Stimulated activated CD8-positive, alpha-beta memory T cell treated with anti-CD3 and anti-CD28 coated beads, Interleukin-12 subunit alpha, Interleukin-12 subunit beta, amount 100 ng/mL, for 1 hour (primary cell): ENCODE measurements around the gene SYCP2.
"Not testable (repeated sequence)": the region's sequence is repeated elsewhere in the genome, so short reads cannot be mapped to it uniquely, and the experiment has no call there.

Experiments
- DNase-seq: peaks from one replicate; pipeline ENCODE4 v3.0.0-alpha.2; 2020; ENCODE audit warnings: low read depth

SYCP2 gene

GRCh38 chr20:59933296-59933848 lies at the start of gene SYCP2:
SYCP2 (minus strand) TSS chr20:59933637; CDS start chr20:59922413, 11,224 bp downstream.
- DNase-seq: peak; percentile 33

- no peak for DNase-seq
Observed at GRCh38 chr20:59983076-59983475, 49.6 kb upstream of the SYCP2 start.

GRCh38 chr20:59977086-59977485 lies 43.6 kb upstream of the SYCP2 start:
- no peak for DNase-seq

- no peak for DNase-seq
Observed at GRCh38 chr20:59976156-59976782, 42.8 kb upstream of the SYCP2 start.

GRCh38 chr20:59972037-59972801 lies 38.8 kb upstream of the SYCP2 start:
- DNase-seq: no peak

- DNase-seq: no peak
Observed at GRCh38 chr20:59971428-59971827, 38.0 kb upstream of the SYCP2 start.

- DNase-seq: no peak
Observed at GRCh38 chr20:59966428-59966827, 33.0 kb upstream of the SYCP2 start.

GRCh38 chr20:59962155-59962554 lies 28.7 kb upstream of the SYCP2 start:
- DNase-seq: no peak

GRCh38 chr20:59961423-59961822 lies 28.0 kb upstream of the SYCP2 start:
- no peak for DNase-seq

GRCh38 chr20:59958626-59959025 lies 25.2 kb upstream of the SYCP2 start:
- DNase-seq: no peak

GRCh38 chr20:59958123-59958522 lies 24.7 kb upstream of the SYCP2 start, which contains the start of gene CDH26:
CDH26 (plus strand) TSS chr20:59958423; CDS start chr20:59958727, 304 bp downstream.
- DNase-seq: no peak

GRCh38 chr20:59957568-59957967 lies 24.1 kb upstream of the SYCP2 start:
- DNase-seq: not testable (repeated sequence)

- no peak for DNase-seq
Observed at GRCh38 chr20:59955131-59955796, 21.8 kb upstream of the SYCP2 start.

- no peak for DNase-seq
Observed at GRCh38 chr20:59954718-59955117, 21.3 kb upstream of the SYCP2 start.

GRCh38 chr20:59949911-59950310 lies 16.5 kb upstream of the SYCP2 start:
- DNase-seq: no peak

- DNase-seq: no peak
Observed at GRCh38 chr20:59948828-59949720, 15.6 kb upstream of the SYCP2 start.

- no peak for DNase-seq
Observed at GRCh38 chr20:59948212-59948611, 14.8 kb upstream of the SYCP2 start.

GRCh38 chr20:59947376-59947775 lies 13.9 kb upstream of the SYCP2 start:
- no peak for DNase-seq

GRCh38 chr20:59945731-59946130 lies 12.3 kb upstream of the SYCP2 start:
- no peak for DNase-seq

- no peak for DNase-seq
Observed at GRCh38 chr20:59945175-59945574, 11.7 kb upstream of the SYCP2 start.

GRCh38 chr20:59944726-59945125 lies 11.3 kb upstream of the SYCP2 start:
- no peak for DNase-seq

- no peak for DNase-seq
Observed at GRCh38 chr20:59942245-59942644, 8.8 kb upstream of the SYCP2 start.
